ENCODE data around the gene SIPA1L3.
"Not testable (repeated sequence)": the region's sequence is repeated elsewhere in the genome, so short reads cannot be mapped to it uniquely, and the experiment has no call there.

DNA sequence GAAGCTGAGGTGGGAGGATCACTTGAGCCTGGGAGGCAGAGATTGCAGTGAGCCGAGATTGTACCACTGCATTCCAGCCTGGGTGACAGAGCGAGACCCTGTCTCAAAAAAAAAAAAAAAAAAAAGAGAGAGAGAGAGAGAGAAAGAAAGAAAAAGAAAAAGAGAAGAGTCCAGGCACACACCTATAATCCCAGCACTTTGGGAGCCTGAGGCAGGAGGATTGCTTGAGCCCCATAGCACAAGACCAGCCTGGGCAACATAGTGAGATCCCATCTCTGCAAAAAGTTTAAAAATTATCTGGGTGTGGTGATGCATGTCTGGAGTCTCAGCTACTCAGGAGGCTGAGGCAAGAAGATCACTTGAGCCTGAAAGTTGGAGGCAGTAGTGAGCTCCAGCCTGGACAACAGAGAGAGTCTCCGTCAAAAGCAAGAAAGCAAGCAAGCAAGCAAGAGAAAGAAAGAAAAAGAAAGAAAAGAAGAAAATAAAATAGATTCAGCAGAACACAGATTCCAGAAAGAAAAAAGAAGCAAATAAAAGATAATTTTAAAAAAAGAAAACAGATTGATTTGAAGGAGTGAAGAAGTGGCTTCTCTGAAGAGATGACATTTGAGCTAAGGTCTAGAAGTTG, 323.6 kb downstream of the SIPA1L3 start:
- not testable (repeated sequence) for TF ChIP-seq EZH2 (IDR thresholded peaks at IDR 0.05; ENCODE audit: borderline replicate concordance)
- TF ChIP-seq, protein P1, sequence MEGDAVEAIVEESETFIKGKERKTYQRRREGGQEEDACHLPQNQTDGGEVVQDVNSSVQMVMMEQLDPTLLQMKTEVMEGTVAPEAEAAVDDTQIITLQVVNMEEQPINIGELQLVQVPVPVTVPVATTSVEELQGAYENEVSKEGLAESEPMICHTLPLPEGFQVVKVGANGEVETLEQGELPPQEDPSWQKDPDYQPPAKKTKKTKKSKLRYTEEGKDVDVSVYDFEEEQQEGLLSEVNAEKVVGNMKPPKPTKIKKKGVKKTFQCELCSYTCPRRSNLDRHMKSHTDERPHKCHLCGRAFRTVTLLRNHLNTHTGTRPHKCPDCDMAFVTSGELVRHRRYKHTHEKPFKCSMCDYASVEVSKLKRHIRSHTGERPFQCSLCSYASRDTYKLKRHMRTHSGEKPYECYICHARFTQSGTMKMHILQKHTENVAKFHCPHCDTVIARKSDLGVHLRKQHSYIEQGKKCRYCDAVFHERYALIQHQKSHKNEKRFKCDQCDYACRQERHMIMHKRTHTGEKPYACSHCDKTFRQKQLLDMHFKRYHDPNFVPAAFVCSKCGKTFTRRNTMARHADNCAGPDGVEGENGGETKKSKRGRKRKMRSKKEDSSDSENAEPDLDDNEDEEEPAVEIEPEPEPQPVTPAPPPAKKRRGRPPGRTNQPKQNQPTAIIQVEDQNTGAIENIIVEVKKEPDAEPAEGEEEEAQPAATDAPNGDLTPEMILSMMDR (IDR thresholded peaks at IDR 0.05; ENCODE audit: poor library complexity): not testable (repeated sequence)
